GM12801 (cell line): ENCODE measurements around the gene MYBPC1.

Source experiments
- CTCF ChIP-seq: IDR thresholded peaks from one replicate; pipeline ENCODE4 v1.5.1; 2011; ENCODE audit warnings: control low read depth; ENCODE audit not compliant: insufficient read length; ENCODE audit errors: extremely low read depth

MYBPC1 gene

GRCh38 chr12:101642115-101643067 is 47.6 kb downstream of the MYBPC1 start:
- no peak for TF ChIP-seq CTCF

GRCh38 chr12:101647711-101648110 is 52.9 kb downstream of the MYBPC1 start:
- no peak for TF ChIP-seq CTCF

- TF ChIP-seq CTCF: no peak
These were observed 53.4 kb downstream of the MYBPC1 start for GRCh38 chr12:101648195-101648594.

- no peak for TF ChIP-seq CTCF
These were observed 55.8 kb downstream of the MYBPC1 start for GRCh38 chr12:101650346-101651117.

- TF ChIP-seq CTCF: no peak
These were observed 58.3 kb downstream of the MYBPC1 start for GRCh38 chr12:101653030-101653429.

- TF ChIP-seq CTCF: no peak
These were observed 58.7 kb downstream of the MYBPC1 start for GRCh38 chr12:101653503-101653902.

GRCh38 chr12:101654442-101654841 is 59.7 kb downstream of the MYBPC1 start:
- no peak for TF ChIP-seq CTCF
